ENCODE measurements around the gene SMAP1.
"Not testable (repeated sequence)": the region's sequence is repeated elsewhere in the genome, so short reads cannot be mapped to it uniquely, and the experiment has no call there.

The SMAP1 gene

DNA sequence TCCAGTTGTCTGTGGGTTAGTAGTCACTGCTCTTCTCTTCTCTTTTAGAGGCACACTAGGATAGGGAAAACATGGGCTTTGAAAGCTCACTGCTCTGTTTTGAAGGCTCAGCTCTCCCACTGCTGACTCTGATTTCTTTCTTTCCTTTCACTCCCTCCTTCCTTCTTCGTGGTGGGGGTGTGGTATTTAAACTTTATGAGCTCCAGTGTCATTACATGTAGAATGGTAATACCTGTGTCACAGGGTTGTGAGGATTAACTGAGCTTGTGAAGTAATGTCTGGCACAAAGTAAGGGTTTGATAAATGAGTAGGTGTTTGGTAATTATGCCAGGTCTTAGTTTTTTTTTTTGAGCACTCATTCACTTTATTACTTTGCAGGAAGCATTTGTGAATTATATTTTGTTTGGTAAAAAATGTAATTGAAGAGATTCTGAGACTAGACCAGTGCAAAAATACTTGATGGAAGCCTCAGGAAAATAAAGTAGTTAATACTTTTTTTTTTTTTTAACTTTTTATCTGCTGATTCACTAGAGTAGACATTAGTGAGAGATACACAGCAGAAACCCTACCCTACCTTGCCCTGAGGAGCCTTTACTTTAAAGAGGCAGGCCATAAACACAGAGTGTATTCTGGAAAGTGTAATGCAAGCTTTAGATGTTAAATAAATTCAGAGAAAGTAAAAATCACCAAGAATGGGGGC lies 17.3 kb downstream of the SMAP1 start:
- no peak for DNase-seq

- DNase-seq: no peak
Measured at GRCh38 chr6:70685494-70686180, 18.0 kb downstream of the SMAP1 start.

DNA sequence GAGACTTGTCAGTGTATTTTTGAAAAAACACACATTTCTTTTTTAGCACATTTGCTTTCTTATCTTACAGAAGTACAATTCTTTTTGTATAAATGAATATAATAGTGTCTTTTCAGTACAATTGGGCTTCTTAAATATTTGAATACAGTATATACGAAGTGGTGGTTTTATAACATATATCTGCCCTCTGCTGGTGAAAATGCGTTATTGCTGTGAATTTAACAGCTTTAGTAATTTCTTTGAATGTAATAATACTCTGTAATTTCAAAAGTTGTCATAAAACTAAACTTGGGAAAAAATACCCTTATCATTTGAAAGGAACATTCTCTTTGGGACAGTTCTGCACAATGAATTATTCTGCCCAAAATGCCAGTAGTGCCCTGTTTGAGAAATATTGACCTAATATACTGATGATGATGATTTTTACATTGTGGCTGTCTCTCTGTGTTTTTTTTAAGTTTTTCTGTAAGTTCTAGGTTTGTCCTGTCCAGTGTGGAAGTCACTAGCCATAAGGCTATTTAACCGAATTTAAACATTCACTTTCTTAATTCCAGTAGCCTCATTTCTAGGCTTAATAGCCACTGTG lies 19.0 kb downstream of the SMAP1 start:
- DNase-seq: no peak

- DNase-seq: no peak
Measured at GRCh38 chr6:70693887-70694286, 26.2 kb downstream of the SMAP1 start.

DNA sequence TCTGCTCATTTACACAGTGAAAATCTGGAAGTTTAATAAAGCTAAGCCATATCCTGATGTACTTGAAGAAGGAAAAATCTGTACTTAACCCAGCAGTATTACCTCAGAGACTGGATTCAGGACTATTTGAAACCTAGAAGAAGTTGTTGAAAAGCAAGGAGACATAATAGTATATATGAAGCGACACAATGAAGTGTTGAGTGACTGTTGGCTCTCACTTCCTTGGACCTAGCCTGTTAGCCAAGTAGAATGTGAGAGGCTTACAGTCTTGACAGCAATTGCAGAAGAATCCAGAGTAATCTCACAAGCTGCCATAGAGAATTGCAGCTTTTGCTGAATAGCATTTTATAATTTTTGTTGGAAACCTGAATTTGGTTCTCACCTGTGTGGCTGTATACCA lies 26.7 kb downstream of the SMAP1 start:
- DNase-seq: no peak

DNA sequence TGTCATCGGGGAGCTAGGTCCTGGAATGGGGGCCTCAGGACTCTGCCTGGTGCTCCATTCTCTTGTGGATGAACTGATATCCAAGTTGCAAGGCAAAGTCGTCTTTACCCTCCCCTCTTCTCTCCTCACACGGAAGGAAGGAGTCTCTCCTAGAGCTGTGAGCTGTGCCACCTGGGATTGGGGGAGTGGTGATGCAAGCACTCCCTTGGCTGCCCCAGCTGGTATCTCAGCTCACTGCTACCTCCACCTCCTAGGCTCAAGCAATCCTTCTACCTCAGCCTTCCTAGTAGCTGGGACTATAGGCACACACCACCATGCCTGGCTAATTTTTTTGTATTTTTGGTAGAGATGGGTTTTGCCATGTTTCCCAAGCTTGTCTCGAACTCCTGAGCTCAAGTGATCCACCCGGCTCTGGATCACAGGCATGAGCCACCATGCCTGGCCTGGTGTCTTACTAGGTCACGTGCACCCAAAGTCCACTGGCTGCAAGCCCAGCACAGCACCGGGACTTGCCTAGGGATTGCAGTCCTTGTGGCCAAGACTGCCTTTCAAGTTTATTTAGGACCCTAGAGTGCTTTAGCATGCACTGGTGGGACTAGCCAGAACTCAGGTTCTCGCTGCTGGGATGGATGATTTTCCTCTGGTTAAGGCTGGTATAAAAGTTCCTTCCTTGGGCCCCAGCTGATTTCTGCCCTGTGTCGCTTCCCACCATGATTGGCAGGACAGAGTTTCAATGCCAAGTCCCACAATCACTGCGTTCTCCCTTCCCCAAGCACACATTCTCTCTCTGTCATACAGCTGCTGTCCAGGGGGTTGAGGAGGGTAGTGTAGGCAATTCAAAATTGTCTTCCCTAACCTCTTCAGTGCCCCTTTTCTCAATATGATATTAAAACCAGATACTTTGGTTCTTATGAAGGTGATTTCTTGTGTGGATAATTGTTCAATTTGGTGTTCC lies 33.5 kb downstream of the SMAP1 start:
- no peak for DNase-seq

- DNase-seq: no peak
Measured at GRCh38 chr6:70705772-70706171, 38.1 kb downstream of the SMAP1 start.

DNA sequence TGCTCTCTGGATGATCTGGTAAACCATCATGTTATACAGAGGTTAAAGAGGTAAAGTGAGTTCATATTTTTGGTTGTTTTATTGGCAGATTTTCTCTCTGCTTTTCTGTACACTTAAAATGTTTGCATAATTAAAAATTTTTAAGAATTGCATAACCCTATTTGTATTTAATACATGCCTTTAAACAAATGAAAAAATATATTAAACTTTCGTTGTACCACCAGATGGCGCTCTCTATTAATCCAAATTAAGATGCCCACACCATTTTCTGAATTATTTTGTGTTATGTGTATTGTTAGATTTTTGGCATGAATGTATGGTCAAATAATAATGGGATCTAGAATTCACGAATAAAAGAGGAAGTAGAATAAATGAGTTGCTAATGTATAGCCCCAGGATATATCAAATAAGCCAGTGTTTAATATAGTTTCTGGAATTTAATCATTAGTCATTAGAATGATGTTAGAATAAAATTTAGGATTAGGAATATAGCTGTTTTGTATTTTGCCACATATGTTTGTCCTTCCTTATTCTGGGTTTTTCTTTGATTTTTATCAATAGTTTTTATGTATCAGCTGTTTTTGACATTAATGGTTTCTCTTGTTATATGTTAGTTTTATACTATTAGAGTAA lies 38.9 kb downstream of the SMAP1 start:
- peak; percentile 37 for DNase-seq

- DNase-seq: no peak
Measured at GRCh38 chr6:70707893-70708292, 40.2 kb downstream of the SMAP1 start.

- DNase-seq: no peak
Measured at GRCh38 chr6:70708448-70708847, 40.8 kb downstream of the SMAP1 start.

DNA sequence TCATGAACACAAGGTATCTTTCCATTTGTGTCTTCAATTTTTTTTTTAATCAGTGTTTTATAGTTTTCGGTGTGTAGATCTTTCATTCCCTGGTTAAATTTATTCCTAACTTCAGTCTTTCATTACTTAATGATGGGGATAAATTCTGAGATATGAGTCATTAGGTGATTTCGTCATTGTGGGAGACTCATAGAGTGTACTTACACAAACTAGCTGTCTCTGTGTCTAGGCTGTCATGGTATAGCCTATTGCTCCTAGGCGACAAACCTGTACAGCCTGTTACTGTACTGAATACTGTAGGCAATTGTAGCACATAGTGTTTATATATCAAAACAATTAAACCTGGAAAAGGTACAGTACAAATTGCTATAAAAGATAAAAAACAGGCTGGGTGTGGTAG lies 42.1 kb downstream of the SMAP1 start:
- no peak for DNase-seq

GRCh38 chr6:70714716-70715257 lies 47.1 kb downstream of the SMAP1 start:
- DNase-seq: no peak

GRCh38 chr6:70717038-70717801 lies 49.5 kb downstream of the SMAP1 start:
- DNase-seq: no peak

DNA sequence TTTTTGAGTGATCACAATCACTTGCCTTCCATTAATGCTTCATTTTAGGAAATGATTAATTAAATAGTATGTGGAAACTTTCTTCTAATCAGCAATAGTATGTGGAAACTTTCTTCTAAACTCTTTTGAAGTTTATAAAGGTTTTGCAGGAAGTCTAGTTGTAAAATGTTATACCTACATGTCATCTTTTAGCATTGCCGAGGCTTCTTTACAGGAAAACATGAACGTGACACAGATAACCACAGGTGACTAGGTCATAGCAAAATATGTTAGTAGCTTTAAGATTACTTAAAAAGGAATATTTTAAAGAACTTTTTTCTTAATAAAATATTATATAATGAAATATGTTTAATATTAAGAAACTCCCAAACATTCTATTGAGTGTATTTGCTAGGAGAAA lies 56.8 kb downstream of the SMAP1 start:
- no peak for DNase-seq

GRCh38 chr6:70725817-70726415 lies 58.2 kb downstream of the SMAP1 start:
- DNase-seq: no peak

DNA sequence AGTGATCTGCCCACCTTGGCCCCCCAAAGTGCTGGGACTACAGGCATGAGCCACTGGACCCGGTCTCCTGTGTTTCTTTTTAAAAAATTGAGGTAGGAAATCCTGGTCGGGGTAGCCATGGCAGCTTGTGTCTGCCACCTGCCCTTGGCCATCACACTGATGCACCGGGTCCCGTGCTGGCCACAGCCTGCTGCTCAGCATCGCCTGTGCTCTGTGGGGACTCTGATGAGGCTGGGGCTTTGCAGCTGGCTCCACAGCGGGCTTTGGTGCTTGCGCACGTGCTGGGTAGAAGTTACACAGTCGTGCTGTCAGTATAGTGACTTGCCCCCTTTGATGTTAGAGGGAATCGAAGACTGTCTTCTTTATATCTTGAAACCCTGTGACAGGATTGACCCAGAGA lies 66.7 kb downstream of the SMAP1 start:
- DNase-seq: no peak

GRCh38 chr6:70734979-70735378 lies 67.3 kb downstream of the SMAP1 start:
- no peak for DNase-seq

- DNase-seq: no peak
Measured at GRCh38 chr6:70735513-70735912, 67.8 kb downstream of the SMAP1 start.

DNA sequence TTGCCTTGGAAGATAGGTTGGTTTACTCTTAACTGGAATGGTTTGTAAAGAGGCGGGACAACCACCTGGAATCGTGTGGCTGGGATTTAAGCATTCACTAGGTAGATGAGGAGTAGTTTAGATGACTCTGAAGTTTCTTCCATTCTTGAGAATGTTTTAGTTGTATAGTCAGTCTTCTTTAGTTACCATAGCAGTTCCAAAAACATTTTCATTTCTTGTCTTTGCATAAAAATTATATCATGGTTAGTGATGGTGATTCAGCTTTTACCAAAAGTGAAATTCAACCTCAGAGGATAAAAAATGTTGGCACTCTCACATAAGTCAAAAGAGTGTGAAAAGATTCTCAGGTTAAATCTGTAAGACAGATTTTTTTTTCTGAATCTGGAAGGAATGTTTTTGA lies 70.3 kb downstream of the SMAP1 start:
- DNase-seq: no peak

- no peak for DNase-seq
Measured at GRCh38 chr6:70739534-70739933, 71.9 kb downstream of the SMAP1 start.

DNA sequence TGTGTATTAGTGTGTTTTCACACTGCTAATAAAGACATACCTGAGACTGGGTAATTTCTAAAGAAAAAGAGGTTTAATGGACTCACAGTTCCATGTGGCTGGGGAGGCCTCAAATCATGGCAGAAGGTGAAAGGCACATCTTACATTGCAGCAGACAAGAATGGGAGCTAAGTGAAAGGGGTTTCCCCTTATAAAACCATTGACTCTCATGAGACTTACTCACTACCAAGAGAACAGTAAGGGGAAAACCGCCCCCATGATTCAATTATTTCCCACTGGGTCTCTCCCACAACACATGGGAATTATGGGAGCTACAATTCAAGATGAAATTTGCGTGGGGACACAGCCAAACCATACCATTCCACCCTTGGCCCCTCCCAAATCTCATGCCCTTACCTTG lies 73.1 kb downstream of the SMAP1 start:
- DNase-seq: not testable (repeated sequence)

Measured in NCI-H446 treated with DMSO at 0.1 percent for 48 hours (cell line).